OCI-LY3 (cell line): ENCODE data around the gene DOCK4.

ENCODE experiments used
- H2AFZ ChIP-seq: fragments of 200-600, 300-600 bp; shearing (Covaris generic); 2 replicates; pipeline ENCODE4 v1.6.0; 2014; ENCODE audit warnings: antibody characterized with exemption, low read depth, low read length
- H3K27ac ChIP-seq: fragments of 200-600, 300-600 bp; sonication (generic); 2 replicates; pipeline ENCODE4 v1.5.1; 2014; ENCODE audit warnings: mild to moderate bottlenecking, low read length, moderate library complexity, mixed read lengths
- H3K27me3 ChIP-seq: fragments of 200-600, 300-600 bp; sonication (generic); 2 replicates; pipeline ENCODE4 v1.6.1; 2014; ENCODE audit warnings: low read depth, low read length, mixed read lengths
- H3K36me3 ChIP-seq: fragments of 200-600, 300-600 bp; sonication (generic); replicated peaks from 2 replicates; pipeline ENCODE3; 2014; ENCODE audit warnings: low read depth, low read length, mixed read lengths
- H3K4me1 ChIP-seq: fragments of 300-600, 200-600 bp; sonication (generic); 2 replicates; pipeline ENCODE4 v1.6.1; 2014; ENCODE audit warnings: low read length, mixed read lengths
- H3K4me2 ChIP-seq: fragments of 200-600, 300-600 bp; sonication (generic); 2 replicates; pipeline ENCODE4 v1.6.1; 2014; ENCODE audit warnings: low read length, mixed read lengths
- H3K4me3 ChIP-seq: fragments of 300-600, 200-600 bp; sonication (generic); 2 replicates; pipeline ENCODE4 v1.5.1; 2014; ENCODE audit warnings: antibody characterized with exemption, mild to moderate bottlenecking, low read length, moderate library complexity
- H3K79me2 ChIP-seq: fragments of 300-600, 200-600 bp; shearing (Covaris generic); 2 replicates; pipeline ENCODE4 v1.6.1; 2014; ENCODE audit warnings: mild to moderate bottlenecking, low read length, mixed read lengths
- H3K9ac ChIP-seq: fragments of 300-600, 200-600 bp; shearing (Covaris generic); 2 replicates; pipeline ENCODE4 v1.6.0; 2014; ENCODE audit warnings: mild to moderate bottlenecking, low read length, moderate library complexity
- H3K9me3 ChIP-seq: fragments of 200-600, 300-600 bp; shearing (Covaris generic); 2 replicates; pipeline ENCODE4 v1.6.1; 2014; ENCODE audit warnings: low read length, mixed read lengths; ENCODE audit not compliant: insufficient read depth
- H4K20me1 ChIP-seq: fragments of 200-600, 300-600 bp; sonication (generic); 2 replicates; pipeline ENCODE4 v1.6.1; 2016; ENCODE audit warnings: low read length, mixed read lengths; ENCODE audit not compliant: insufficient read depth
- EZH2phosphoT487 ChIP-seq: fragments of 200-600 bp; shearing (Covaris generic); IDR thresholded peaks from 2 replicates; pipeline ENCODE4 v1.6.1; 2018; ENCODE audit warnings: antibody characterized with exemption, mixed run types, low read depth
- TF ChIP-seq, protein P1 (sequence below): fragments of 200-600, 300-600 bp; sonication (generic); IDR thresholded peaks from 2 replicates; pipeline ENCODE4 v1.5.1; 2014; ENCODE audit warnings: antibody characterized with exemption, low read length, low read depth

DOCK4 gene

DNA sequence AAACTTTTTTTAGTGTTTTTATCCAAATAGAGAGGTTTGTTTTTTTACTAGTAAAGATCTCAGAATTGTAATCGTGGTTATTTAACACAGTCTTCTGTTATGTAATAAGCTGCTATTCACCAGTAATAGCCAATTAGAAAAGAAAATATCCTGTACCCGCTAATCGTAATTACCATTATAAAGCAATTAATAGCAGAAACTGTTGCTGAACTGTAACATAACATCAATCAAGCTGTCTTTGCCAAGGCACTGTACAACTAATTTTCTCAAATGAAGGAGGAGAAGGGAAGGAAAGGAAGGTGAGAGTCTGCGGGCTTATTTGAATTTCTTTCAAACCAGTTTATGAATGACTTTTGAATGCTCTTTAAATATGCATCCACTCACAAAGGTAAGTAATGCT is 9.6 kb upstream of the DOCK4 start:
- no peak for TF ChIP-seq EZH2phosphoT487
- TF ChIP-seq, protein P1, sequence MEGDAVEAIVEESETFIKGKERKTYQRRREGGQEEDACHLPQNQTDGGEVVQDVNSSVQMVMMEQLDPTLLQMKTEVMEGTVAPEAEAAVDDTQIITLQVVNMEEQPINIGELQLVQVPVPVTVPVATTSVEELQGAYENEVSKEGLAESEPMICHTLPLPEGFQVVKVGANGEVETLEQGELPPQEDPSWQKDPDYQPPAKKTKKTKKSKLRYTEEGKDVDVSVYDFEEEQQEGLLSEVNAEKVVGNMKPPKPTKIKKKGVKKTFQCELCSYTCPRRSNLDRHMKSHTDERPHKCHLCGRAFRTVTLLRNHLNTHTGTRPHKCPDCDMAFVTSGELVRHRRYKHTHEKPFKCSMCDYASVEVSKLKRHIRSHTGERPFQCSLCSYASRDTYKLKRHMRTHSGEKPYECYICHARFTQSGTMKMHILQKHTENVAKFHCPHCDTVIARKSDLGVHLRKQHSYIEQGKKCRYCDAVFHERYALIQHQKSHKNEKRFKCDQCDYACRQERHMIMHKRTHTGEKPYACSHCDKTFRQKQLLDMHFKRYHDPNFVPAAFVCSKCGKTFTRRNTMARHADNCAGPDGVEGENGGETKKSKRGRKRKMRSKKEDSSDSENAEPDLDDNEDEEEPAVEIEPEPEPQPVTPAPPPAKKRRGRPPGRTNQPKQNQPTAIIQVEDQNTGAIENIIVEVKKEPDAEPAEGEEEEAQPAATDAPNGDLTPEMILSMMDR = no peak
- peaks cover 14% of the 10 kb centered on the region for H4K20me1 ChIP-seq
- no peak overlapping the region for H3K27ac ChIP-seq
- H3K4me1 ChIP-seq = no peaks in the 10 kb centered on the region
- H2AFZ ChIP-seq = no peak overlapping the region
- H3K4me2 ChIP-seq = no peak overlapping the region
- no peaks in the 10 kb centered on the region for H3K36me3 ChIP-seq
- no peaks in the 10 kb centered on the region for H3K9me3 ChIP-seq
- H3K27me3 ChIP-seq = no peaks in the 10 kb centered on the region
- peaks cover 4% of the 10 kb centered on the region; the same call in 1 of the 2 replicates for H3K79me2 ChIP-seq
- no peak overlapping the region for H3K9ac ChIP-seq
- no peak overlapping the region for H3K4me3 ChIP-seq

DNA sequence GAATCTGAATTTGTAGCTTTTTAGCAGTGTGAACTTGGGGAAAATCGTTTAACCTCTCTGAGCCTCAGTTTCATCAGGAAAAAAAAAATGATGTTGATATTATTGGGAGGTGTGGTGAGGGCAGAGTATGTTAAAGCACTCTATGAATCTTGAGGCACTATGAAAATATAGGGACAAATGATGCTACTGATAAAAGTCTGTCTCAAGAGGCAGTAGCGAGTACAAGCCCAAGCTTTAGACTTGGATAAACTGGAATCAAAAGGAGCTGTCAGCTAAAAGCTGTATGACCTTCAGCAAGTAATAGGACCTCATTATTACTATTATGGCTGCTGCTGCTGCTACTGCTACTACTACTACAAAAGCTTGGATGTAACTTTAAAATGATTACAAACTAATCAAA is 8.7 kb upstream of the DOCK4 start:
- H3K79me2 ChIP-seq = peaks cover 4% of the 10 kb centered on the region; the same call in 1 of the 2 replicates
- H4K20me1 ChIP-seq = peaks cover 14% of the 10 kb centered on the region
- H3K27me3 ChIP-seq = no peaks in the 10 kb centered on the region
- H3K27ac ChIP-seq = no peak overlapping the region
- H3K9me3 ChIP-seq = no peaks in the 10 kb centered on the region
- H2AFZ ChIP-seq = no peak overlapping the region
- no peaks in the 10 kb centered on the region for H3K4me1 ChIP-seq
- H3K4me3 ChIP-seq = no peak overlapping the region
- no peak overlapping the region for H3K4me2 ChIP-seq
- H3K36me3 ChIP-seq = no peaks in the 10 kb centered on the region
- no peak overlapping the region for H3K9ac ChIP-seq
- TF ChIP-seq, protein P1 = no peak
- TF ChIP-seq EZH2phosphoT487 = no peak

DNA sequence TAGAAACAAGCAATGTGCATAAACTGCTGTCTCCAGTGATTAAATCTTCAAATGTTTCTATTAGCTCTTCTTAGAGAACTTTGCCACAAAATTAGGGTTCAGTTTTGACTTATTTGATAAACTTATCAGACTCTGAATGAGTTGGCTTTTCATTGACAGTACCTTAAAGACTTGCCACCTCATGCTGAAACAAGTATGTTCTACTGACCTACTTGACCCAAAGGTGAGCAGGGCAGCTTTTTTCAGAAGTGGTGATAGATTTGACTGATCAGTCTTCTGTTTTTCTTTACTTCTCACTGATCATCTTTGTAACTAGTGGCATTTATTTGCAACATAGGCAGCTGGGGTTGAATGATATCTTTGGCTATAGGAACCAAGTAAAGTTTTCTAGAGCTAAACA is 8.1 kb upstream of the DOCK4 start:
- Histone ChIP-seq H3K9me3 (no peaks in the 10 kb centered on the region), H3K27ac (no peak overlapping the region), H4K20me1 (peaks cover 14% of the 10 kb centered on the region), H3K4me1 (no peaks in the 10 kb centered on the region), H3K4me2 (no peak overlapping the region), H3K4me3 (no peak overlapping the region), H3K36me3 (no peaks in the 10 kb centered on the region), H2AFZ (no peak overlapping the region), H3K9ac (no peak overlapping the region), H3K27me3 (no peaks in the 10 kb centered on the region), H3K79me2 (no peaks in the 10 kb centered on the region; the same call in 1 of the 2 replicates)
- TF ChIP-seq EZH2phosphoT487 = no peak
- TF ChIP-seq, protein P1 = no peak

DNA sequence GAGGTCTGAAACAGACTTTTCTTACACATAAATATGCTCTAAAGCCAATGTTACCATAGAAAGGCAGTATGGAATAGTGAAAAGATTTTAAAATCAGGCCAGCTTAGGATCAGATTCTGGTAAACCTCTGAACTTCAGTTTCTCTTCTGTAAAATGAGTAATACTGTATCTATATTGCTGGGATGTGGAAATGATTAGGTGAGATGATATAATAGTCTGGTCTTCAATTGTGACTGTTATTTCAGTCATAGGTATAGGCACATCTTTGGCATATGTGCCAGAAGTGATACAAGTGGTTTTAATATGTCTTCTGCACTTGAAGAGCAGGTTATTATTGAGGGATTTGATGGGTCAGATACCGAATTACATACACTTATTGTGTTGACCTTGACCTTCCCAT is 7.5 kb upstream of the DOCK4 start:
- Histone ChIP-seq H3K79me2 (peaks cover 4% of the 10 kb centered on the region; the same call in 1 of the 2 replicates), H3K9ac (no peak overlapping the region), H3K4me3 (no peak overlapping the region), H3K36me3 (no peaks in the 10 kb centered on the region), H4K20me1 (peaks cover 14% of the 10 kb centered on the region), H3K27ac (no peak overlapping the region), H3K4me1 (no peaks in the 10 kb centered on the region), H3K27me3 (no peaks in the 10 kb centered on the region), H2AFZ (no peak overlapping the region), H3K9me3 (no peaks in the 10 kb centered on the region), H3K4me2 (no peak overlapping the region)
- TF ChIP-seq EZH2phosphoT487 = no peak
- TF ChIP-seq, protein P1 = no peak
